Measurements from ENCODE around the gene LHX6. TPM values are rescaled to one million over a fixed set of nuclear protein-coding genes. Genes with fewer than 3 reads are reported as not detected.
A peak's percentile ranks its signal among the peaks of the same experiment; 100 is the strongest.

Gene LHX6
- 6.1 and 6.3 TPM in 2 replicates for total RNA-seq (2014; rRNA removed; shearing (Covaris generic))

DNA sequence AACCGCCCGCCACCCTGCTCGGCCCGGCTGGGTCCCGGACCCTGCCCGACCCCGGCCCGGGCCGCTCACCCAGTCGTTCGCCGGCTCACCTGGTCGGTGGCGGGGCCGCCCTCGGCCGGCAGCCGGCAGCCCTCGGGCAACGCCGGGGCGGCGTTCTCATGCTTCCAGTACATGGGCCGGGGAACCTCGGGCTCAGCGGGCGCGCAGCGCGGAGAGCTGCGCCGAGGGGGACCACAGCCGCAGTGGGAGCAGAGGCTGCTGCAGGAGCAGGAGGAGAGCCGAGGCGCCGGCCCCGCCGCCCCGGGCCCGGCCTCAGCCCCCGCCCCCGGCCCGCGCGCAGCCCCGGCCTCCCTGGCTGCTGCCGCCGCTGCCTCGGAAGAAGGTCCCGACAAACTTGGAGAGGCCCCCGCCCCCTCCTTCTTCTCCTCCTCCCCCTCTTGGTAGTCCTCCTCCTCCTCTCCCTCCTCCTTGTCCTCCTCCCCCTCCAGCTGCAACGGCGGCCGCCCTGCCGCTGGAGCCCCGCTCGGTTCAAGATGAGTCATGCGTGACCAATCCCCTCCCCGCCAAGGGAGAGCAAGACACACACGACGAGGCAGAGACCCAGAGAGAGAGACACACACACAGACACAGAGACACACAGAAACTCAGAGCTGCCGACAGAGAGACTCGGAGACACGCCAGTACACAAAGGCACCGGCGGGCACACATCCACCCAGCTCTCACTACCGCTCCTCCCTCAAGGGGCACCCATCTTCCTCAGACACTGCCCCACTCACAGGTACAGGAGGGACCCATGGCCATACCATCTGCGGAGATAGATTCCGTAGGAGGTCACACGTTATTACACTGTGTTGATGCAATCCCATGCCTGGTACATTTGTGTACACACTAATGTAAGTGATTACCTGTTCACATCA lies at the start of gene LHX6:
Gene LHX6 (minus strand): TSS at position 390 of the 917 bp plus-strand sequence. CDS start 217 bp downstream, at position 173.
- no peak within 1 kb of the TSS; the same call in 1 of the 2 replicates for H3K27ac ChIP-seq
- H3K36me3 ChIP-seq = no peaks in the 10 kb centered on the region
- H3K9me3 ChIP-seq (replicated peaks) = no peaks in the 10 kb centered on the region
- H3K4me3 ChIP-seq = peak within 1 kb of the TSS; percentile 67
- peak; percentile 76 to 81 for DNase-seq
- H3K27me3 ChIP-seq = peaks cover 19% of the 10 kb centered on the region; the same call in 1 of the 2 replicates
- H3K4me1 ChIP-seq = peaks cover 3% of the 10 kb centered on the region; the same call in 1 of the 2 replicates

DNA sequence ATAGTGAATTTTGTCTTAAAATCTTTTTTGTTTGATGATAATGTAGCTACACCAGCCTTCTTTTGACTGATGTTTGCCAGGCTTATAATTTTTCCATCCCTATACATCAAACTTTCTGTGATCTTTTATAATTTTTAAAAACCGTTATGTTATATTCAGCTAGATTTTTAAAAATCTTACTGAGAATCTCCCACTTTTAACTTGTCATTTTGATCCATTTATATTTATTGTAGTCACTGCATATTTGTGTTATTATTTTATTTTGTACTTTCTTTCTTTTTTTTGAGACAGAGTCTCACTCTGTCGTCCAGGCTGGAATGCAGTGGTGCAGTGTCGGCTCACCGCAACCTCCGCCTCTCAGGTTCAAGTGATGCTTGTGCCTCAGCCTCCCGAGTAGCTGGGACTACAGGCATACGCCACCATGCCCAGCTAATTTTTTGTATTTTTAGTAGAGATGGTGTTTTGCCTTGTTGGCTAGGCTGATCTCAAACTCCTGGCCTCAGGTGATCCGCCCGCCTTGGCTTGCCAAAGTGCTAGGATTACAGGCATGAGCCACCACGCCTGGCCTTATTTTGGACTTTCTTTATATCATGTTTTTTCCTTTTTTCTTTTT lies 48.6 kb upstream of the LHX6 start:
- no peaks in the 10 kb centered on the region for H3K4me1 ChIP-seq
- H3K27me3 ChIP-seq = no peaks in the 10 kb centered on the region
- no peak overlapping the region for H3K27ac ChIP-seq
- peaks cover 10% of the 10 kb centered on the region for H3K9me3 ChIP-seq (replicated peaks)
- DNase-seq = no peak
- no peak overlapping the region for H3K4me3 ChIP-seq
- H3K36me3 ChIP-seq = peaks cover 44% of the 10 kb centered on the region

DNA sequence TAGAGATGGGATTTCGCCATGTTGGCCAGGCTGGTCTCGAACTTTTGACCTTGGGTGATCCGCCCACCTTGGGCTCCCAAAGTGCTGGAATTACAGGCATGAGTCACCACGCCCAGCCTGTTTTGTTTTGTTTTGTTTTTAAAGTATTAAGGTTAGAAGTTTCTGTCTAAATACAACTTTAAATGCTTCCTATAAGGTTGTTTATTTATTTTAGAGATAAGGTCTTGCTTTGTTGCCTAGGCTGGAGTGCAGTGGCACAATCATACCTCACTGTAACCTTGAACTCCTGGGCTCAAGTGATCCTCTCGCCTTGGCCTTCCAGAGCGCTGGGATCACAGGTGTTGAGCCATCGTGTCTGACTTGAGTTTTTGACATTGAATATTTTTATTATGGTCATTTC lies 47.3 kb upstream of the LHX6 start:
- Histone ChIP-seq H3K9me3 (replicated peaks) (peaks cover 10% of the 10 kb centered on the region), H3K4me3 (no peak overlapping the region), H3K36me3 (peaks cover 51% of the 10 kb centered on the region), H3K27me3 (no peaks in the 10 kb centered on the region), H3K4me1 (no peaks in the 10 kb centered on the region), H3K27ac (no peak overlapping the region)
- DNase-seq = no peak

DNA sequence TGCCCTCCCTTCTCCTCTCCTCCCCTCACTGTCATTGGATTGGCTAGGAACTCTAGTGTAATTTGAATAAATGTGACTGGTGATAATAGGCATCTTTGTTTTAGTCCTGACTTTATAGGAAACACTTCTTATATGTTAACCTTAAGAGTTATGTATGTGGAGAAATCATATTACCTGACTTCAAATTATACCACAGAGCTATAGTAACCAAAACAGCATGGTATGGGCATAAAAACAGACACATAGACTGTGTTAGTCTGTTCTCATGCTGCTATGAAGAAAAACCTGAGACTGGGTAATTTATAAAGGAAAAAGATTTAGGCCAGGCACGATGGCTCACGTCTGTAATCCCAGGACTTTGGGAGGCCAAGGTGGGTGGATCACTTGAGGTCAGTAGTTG lies 45.3 kb upstream of the LHX6 start:
- Histone ChIP-seq H3K27me3 (no peaks in the 10 kb centered on the region), H3K36me3 (peaks cover 47% of the 10 kb centered on the region), H3K4me3 (no peak overlapping the region), H3K9me3 (replicated peaks) (peaks cover 10% of the 10 kb centered on the region), H3K4me1 (no peaks in the 10 kb centered on the region), H3K27ac (no peak overlapping the region)
- DNase-seq = no peak

DNA sequence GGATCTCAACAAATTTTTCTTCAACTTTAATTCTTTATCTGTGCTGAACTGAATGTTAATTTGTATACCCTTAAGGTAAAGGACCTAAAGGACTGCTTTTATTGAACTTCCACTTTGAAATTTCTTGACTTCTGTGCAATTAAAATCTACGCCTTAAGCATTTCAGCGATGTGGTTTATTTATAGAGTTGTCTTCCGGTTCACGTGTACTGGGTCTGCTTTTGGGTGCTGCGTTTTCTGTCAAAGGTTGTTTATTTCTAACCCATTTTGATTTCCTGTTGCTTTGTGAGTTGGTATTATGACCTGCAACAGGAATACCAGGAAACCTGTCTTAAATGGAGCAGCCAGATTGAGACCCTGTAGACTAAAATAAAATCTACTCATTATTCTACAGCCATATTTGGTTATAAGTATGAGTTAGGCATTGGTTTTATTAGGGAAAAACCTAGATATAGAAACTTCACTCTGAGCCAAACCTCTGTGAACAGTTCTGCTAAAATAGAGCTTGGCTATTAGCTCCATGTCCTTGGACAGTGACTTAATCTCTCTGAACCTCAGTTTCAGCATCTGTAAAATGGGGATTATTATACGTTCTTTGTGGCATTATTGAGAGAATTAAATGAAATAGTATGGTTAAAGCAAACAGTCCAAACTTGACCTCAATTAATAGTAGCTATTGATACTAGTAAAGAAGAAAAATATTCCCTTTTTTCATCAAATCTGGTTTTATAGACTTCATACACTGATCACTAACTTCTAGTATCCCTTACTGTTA lies 39.5 kb upstream of the LHX6 start:
- Histone ChIP-seq H3K9me3 (replicated peaks) (no peaks in the 10 kb centered on the region), H3K4me3 (no peak overlapping the region), H3K27me3 (no peaks in the 10 kb centered on the region), H3K27ac (no peak overlapping the region), H3K36me3 (peaks cover 17% of the 10 kb centered on the region), H3K4me1 (no peaks in the 10 kb centered on the region)
- no peak for DNase-seq

DNA sequence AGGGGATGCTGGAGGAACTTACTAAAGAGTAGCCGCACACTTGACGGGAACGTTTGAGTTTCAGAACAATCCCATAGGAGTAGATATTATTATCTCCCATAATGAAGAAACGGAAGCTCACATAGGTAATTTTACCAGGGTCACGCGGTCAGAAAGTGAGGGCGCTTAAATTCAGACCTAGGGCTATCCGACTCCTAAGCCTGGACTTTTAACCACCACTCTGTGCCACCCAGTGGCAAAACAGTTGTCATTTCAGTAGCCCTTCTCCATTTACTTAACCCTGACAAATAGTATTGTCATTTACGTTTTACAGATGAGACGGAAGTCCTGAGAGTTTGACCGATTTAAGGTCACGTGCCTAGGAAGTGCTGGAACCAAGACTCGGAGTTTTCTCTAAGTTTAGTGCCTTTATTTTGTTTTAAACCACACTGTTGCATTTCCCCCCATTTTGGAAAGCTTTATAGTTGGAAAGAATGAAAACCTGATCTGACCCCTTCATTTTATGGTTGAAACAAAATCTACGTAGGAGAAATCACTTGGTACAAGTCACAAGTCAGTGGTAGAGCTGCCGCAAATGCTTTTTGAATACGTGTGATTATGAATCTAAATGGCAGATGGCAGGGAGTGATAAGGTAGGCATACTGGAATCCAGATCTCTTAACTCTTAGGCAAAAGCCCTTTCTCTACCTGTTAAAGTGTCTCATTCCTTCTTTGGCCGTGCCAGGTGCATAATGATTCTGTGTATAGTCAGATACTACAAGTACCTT lies 36.6 kb upstream of the LHX6 start:
- Histone ChIP-seq H3K27ac (peak overlapping the region; percentile 84), H3K27me3 (no peaks in the 10 kb centered on the region), H3K36me3 (no peaks in the 10 kb centered on the region), H3K9me3 (replicated peaks) (no peaks in the 10 kb centered on the region), H3K4me1 (peaks cover 7% of the 10 kb centered on the region), H3K4me3 (peak overlapping the region; percentile 80)
- DNase-seq = no peak

DNA sequence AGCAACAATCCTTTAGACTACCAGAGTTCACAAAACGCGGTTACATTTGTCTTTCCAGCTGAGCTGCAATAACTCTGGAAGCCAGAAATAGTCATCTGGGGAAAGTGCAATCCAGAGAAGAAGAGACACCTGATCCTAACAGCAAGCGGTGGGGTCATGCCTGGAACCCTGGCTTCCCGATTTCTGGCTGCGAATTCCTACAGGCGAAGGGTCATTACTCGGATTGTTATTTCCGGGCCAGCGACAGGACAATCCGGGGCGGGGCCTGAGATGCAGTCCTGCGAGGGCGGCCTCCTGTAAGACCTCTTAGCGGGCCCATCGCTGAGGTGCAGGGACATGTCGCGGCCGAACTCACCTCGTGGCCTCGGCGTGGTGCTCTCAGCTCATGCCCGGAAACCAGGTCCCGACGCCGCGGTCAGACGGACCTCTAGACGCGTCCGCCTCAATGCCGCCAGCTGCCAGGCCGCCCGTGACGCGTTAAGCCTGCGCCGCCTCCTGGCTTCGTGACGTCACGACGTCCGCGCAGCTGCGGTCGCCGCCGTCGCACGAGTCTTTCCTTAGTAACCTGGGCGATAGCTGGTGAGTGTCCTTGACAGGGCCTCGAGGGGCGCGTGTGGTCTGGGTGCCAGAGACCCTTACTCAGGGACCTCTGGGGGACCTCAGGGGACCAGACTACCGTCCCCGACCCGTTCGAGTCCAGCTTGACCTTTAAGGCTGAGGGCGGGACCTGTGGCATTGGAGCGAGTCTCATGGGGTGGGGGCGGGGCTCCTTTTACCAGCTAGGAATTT lies 35.8 kb upstream of the LHX6 start, which contains the start of the genes MRRF and RBM18:
Gene MRRF (plus strand): TSS at position 523 of the 789 bp plus-strand sequence. CDS start 6,010 bp downstream, outside the sequence.
Gene RBM18 (minus strand): TSS at position 481 of the 789 bp plus-strand sequence. CDS start 3,348 bp downstream, outside the sequence.
- Histone ChIP-seq H3K27ac (peak within 1 kb of the TSS; percentile 84), H3K9me3 (replicated peaks) (no peaks in the 10 kb centered on the region), H3K27me3 (no peaks in the 10 kb centered on the region), H3K4me1 (peaks cover 7% of the 10 kb centered on the region), H3K36me3 (0 out of 2 replicates have a peak, but pooled peaks cover 1% of the 10 kb centered on the region), H3K4me3 (peak within 1 kb of the TSS; percentile 80)
- peak; percentile 94 for DNase-seq

DNA sequence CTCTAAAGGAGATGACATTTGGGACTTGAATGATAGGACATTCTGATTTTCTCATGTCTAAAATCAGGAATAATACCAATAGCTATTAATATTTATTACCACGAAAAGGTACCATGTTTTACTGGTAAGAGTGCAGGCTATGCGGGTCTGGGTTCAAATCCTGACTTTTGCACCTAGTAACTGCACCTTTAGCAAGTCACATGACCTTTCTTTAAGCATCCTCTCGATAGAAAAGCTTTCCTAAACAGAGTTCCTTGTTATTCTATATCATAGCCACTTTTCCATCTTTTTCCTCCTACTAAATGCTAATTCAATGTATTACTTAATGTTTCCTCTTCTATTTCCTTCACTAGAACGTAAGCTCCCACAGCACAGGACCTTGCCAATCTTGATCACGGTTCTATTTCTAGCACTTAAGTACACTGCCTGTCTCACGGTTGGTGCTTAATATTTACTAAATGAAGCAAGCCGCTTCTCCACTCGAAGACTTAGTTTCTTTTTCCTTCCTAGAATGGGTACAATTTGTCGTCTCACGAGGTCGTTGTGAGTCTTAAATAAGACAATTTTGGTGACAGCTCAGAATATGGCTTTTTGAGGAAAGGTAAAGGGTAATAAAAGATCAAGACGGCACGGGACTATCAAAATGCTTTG lies 35.1 kb upstream of the LHX6 start:
- H3K4me1 ChIP-seq = peaks cover 7% of the 10 kb centered on the region
- H3K4me3 ChIP-seq = peak overlapping the region; percentile 80
- no peaks in the 10 kb centered on the region for H3K9me3 ChIP-seq (replicated peaks)
- H3K36me3 ChIP-seq = 0 out of 2 replicates have a peak, but pooled peaks cover 5% of the 10 kb centered on the region
- DNase-seq = no peak
- H3K27ac ChIP-seq = peak overlapping the region; percentile 84
- H3K27me3 ChIP-seq = no peaks in the 10 kb centered on the region

DNA sequence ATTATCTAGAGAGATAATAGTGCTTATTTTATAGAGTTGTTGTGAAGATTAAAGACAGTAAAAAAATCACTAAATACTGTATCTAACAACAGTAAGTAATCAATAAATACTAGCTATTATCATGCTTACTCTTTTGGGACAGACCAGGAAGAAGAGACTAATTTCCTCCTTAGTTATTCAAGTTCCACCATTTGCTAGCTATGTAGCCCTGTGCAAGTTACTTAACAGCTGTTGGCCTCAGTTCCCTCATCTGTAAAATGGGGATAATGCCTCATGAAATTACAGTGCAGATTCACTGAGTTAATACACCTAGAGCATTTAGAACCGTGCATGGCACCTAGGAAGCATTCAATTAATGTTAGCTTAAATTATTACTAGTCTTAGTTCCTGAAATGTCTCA lies 33.3 kb upstream of the LHX6 start:
- peaks cover 7% of the 10 kb centered on the region for H3K4me1 ChIP-seq
- peaks cover 10% of the 10 kb centered on the region; the same call in 1 of the 2 replicates for H3K36me3 ChIP-seq
- H3K27me3 ChIP-seq = no peaks in the 10 kb centered on the region
- H3K4me3 ChIP-seq = no peak overlapping the region
- DNase-seq = no peak
- no peaks in the 10 kb centered on the region for H3K9me3 ChIP-seq (replicated peaks)
- H3K27ac ChIP-seq = no peak overlapping the region

DNA sequence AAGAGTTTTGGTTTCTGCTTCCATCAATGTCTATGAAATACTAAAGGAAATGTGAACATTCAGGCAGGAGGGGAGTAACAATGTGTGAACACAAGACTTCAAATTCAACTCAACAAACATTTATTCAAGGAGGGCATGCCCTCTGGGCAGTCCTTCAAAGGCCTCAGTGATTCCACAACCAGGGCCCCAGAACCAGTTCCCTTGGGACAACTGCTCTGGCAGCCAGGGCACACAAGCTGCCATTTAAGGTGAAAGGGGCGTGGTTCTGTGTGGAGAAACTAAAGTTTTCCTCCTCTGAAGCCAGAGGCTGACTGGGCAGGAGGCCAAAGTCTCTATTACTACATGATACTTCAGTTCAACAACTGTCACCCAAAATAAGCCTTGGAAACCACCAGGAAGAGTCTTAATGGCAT lies 32.7 kb upstream of the LHX6 start:
- Histone ChIP-seq H3K4me1 (peaks cover 7% of the 10 kb centered on the region), H3K4me3 (no peak overlapping the region), H3K36me3 (peaks cover 10% of the 10 kb centered on the region; the same call in 1 of the 2 replicates), H3K27me3 (no peaks in the 10 kb centered on the region), H3K27ac (no peak overlapping the region), H3K9me3 (replicated peaks) (no peaks in the 10 kb centered on the region)
- peak; percentile 81 to 84 for DNase-seq

DNA sequence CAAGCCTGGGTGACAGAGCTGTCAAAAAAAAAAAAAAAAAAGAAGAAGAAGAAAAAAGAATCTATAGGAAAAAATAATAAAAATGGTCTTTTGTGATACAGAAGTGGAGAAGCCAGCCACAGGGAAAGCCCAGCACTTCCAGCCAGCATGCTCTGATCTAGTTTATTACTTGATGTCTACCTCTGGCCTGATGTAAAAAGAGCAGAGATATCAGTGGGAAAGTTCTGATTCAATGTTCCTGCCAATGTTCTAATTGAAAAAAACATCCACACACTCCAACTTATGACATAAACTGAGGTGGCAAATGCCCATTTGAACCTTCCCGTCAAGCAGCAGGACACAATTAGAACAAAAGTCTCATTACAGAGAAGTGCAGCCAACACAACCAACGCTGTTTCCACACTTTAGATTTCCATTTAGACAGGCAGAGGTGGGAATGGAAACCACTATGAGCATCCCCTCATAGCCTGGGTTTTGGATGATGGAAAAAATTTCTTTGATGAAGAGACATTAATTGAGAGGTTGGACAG lies 30.2 kb upstream of the LHX6 start:
- peaks cover 15% of the 10 kb centered on the region; the same call in 1 of the 2 replicates for H3K36me3 ChIP-seq
- DNase-seq = no peak
- no peaks in the 10 kb centered on the region for H3K27me3 ChIP-seq
- no peak overlapping the region for H3K27ac ChIP-seq
- peaks cover 7% of the 10 kb centered on the region for H3K4me1 ChIP-seq
- H3K9me3 ChIP-seq (replicated peaks) = no peaks in the 10 kb centered on the region
- no peak overlapping the region for H3K4me3 ChIP-seq

DNA sequence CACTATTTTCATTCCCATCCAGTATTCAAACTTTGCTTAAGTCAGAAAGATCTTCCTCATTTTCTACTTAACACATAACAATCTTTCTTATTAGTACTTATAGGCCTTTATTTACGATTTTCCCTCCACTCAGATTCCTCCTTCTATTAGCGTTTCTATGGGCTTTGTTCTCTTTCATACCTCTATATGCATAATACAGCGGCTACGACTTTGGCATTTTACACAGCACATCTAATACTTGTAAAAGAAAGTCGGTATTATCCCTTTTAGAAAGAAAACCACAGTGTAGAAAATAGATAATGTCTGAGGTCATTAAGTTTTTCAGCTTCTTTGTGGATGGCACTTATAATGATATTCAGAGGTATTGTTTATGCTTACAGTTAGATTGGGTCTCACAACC lies 27.4 kb upstream of the LHX6 start:
- no peak overlapping the region for H3K27ac ChIP-seq

More for the DNA sequence above, 27.4 kb upstream of the LHX6 start:
- H3K9me3 ChIP-seq (replicated peaks) = no peaks in the 10 kb centered on the region
- peaks cover 36% of the 10 kb centered on the region for H3K36me3 ChIP-seq
- no peaks in the 10 kb centered on the region for H3K27me3 ChIP-seq
- DNase-seq = no peak
- no peak overlapping the region for H3K4me3 ChIP-seq
- no peaks in the 10 kb centered on the region; the same call in 1 of the 2 replicates for H3K4me1 ChIP-seq
